ENCODE results near the gene FAM76A.
"Not testable (repeated sequence)": the region's sequence is repeated elsewhere in the genome, so short reads cannot be mapped to it uniquely, and the experiment has no call there.

Gene FAM76A

DNA sequence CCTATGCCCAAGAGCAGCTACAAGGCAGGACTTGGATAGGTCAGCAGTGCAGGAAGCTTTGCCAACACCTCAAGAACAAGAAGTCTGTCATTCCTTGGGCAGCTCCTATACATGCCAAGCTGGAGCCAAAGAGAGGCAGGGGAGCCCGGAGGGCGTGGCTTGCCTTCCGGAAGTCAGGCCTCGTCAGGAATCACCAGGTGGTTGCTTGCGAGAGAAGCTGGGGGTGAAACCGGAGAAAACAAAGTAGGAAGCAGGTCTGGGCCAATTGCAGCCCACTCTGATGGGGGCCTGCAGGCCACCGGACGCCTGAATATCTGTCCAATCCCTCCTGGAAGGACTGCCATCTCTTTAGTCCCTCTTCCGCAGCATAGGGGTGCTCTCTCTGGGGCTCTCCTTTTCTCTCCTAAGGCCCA lies 794 bp upstream of the FAM76A start:
- peak; percentile 15 for DNase-seq (ENCODE audit: low spot score)

DNA sequence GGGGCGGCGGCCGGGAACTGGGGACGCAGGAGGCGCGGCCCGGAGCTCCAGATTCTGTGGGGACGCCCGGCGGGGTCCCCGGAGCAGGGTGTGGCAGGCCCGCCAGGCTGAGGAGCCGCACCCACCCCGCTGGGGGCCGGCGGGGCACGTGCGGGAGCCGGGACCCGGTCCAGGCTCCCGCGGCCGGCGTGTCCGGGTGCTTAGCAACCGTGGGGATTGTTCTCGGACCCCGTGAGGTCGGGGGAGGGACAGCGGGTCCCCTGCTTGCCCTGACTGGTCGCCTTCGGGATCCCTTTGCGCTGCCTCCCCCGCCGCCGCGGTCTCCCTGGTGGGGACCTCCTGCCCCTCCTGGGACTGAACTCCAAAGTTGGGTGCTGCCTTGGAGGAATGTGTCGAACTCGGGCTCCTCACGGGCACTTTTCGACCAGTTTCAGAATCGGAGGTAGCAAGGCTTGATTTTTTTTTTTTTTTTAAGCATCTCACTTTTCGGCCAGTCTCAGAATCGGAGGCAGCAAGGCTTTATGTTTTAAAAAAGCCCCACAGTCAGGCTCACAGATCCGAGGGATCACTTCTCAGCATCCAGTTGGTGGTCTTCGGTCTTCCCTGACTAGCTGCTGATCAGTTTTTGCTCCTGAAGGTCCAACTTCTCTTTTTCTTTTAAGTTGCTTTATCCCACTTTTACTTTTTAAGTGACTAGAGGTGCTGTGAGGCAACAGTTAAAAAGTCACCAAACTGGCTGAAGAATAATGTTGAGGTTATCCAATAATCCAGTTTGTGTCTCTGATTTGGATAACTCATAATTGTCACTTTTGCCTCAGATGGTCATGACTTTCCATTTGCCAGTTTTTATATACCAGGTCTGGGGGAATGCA lies 648 bp downstream of the FAM76A start:
- peak; percentile 69 for DNase-seq (ENCODE audit: low spot score)

DNA sequence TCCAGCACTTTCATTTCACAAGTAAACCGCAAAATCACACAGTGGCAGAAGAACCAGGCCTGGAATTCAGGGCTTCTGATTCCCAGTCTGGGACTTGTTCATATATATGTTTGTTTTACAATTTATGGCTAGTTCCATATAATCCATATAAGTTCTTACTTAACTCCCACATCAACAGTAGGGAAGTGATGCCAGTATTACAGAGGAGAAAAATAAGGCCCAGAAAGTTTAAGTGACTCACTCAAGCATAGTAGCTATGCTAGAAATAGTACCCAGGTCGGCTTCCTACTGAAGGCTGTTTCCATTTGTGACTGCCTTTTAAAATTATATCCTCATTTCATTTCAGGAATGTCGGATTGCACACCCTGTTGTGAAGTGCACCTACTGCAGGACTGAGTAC lies 1.4 kb downstream of the FAM76A start:
- peak; percentile 23 for DNase-seq (ENCODE audit: low spot score)

DNA sequence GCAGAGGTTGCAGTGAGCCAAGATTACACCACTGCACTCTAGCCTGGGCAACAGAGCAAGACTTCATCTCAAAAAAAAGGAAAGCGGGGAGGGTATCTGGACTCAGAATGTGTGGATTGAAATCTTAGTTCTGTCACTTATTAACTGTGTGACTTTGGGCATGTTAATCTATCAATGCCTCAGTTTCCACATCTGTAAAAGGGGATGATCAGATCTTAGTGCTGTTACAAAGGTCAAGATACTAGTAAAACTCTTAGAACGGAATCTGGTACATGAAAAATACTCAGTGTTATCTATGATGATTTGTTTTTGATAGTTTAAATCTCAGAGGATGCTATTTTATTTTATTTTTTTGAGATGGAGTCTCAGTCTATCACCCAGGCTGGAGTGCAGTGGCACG lies 10.5 kb downstream of the FAM76A start:
- no peak for DNase-seq (ENCODE audit: low spot score)

DNA sequence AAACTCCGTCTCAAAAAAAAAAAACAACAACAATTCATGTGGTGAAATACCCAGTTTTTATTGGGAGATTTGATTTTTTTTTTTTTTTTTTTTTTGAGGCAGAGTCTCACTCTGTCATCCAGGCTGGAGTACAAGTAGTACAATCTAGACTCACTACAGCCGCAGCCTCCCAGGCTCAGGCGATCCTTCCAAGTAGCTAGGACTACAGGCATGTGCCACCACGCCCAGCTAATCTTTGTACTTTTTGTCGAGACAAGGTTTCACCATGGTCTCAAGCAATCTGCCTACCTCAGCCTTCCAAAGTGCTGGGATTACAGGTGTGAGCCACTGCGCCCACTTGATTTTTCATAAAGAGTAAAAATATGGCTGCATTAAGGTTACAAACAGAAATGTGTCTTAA lies 15.4 kb downstream of the FAM76A start:
- no peak for DNase-seq (ENCODE audit: low spot score)

DNA sequence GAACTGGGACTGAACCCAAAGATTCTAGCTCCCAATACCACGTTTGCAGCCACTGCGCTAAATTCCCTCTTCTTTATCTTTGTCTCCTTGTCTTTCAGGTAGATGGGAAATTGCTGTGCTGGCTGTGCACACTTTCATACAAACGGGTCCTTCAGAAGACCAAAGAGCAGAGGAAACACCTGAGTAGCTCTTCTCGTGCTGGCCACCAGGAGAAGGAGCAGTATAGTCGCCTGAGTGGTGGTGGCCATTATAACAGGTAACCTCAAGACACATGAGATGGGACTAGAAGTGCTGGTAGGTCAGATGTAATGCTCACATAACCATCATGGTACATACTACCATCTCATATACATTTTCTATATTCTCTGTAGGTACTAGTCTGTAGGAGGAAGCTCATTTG lies 18.8 kb downstream of the FAM76A start:
- no peak for DNase-seq (ENCODE audit: low spot score)

DNA sequence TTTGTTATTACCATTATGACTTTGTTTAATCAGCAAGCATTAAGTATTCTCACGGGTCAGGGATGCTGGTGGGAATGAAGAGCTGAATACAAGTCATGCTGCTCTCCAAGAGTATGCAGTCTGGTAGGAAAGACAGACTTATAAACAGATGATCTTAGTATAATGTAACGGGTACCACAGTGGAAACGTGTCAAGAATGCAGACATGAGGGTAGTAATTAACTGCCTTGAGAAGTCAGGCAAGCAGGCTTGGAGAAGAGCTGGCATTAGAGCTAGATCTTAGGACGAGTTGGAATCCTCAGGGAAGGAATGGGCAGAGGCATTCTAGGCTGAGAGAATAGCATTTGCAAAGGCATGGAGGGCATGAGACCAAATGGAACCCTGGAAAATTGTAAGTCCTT lies 19.7 kb downstream of the FAM76A start:
- DNase-seq (ENCODE audit: low spot score): no peak

DNA sequence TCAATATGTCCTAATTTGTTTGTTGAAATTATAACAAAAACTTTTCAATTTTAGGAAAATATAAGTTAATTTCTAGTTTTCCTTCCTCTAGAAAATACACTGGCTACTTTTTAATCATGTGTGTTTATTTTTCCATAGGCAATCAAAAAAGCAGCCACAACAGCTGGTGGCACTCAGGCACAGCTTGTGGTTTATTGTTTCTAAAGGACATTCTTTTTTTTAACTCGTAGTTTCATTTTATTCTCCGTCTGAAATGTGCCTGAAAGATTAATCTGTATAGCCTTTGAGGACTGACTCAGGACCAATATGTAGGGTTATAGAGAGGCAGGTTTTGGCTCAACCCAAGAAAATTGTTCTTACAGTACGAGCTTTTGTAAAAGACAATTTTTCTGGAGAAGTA lies 26.6 kb downstream of the FAM76A start:
- DNase-seq (ENCODE audit: low spot score): peak; percentile 33

DNA sequence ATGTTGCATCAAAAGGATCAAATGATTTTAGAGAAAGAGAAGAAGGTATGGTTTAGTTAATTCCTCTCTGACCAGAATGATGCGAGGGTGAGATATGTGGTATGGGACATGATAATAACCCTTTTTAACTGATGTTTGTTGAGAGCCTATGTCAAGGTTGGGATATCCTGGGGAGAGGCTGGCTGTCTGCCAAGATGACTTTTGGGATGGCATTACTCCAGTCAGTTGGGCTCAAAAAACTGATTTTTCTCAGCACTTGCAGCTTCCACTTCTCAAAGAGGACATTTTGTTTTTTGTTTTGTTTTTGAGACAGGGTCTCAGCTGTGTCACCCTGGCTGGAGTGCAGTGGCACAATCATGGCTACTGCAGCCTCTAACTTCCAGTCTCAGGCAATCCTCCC lies 29.5 kb downstream of the FAM76A start:
- DNase-seq (ENCODE audit: low spot score): no peak

DNA sequence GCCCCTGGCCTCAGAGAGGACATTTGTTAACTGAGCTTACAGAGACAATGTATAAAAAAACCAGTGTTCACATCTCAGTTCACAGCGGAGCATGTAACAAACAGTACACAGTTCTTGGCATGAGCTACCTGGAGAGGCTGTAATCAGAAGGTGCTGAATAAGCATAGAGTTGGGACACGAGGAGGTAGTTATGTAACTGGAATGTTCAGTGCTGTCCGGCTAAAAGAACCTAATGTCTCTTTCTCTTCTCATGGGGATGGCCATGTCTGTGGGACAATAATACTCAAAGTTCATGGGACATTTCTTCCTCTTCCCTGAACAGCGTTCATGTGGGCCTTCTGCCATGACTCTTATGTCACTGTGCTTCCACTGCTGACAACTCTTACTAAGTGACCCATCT lies 30.1 kb downstream of the FAM76A start:
- no peak for DNase-seq (ENCODE audit: low spot score)

DNA sequence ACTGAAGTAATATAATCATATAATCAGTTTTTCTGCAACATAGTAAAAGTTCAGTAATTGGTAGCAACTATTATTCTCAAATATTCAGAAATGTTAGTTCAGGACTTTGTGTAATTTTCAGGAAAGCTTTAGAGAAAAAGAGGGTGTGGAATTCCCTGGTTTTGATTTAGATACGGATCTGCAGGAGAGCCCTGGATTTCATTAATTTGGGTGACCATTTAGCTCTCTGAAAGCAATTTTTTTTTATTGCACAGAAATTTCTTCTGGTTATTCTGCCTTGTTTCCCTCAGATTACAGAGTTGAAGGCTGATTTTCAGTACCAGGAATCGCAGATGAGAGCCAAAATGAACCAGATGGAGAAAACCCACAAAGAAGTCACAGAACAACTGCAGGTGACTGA lies 33.5 kb downstream of the FAM76A start:
- DNase-seq (ENCODE audit: low spot score): no peak

DNA sequence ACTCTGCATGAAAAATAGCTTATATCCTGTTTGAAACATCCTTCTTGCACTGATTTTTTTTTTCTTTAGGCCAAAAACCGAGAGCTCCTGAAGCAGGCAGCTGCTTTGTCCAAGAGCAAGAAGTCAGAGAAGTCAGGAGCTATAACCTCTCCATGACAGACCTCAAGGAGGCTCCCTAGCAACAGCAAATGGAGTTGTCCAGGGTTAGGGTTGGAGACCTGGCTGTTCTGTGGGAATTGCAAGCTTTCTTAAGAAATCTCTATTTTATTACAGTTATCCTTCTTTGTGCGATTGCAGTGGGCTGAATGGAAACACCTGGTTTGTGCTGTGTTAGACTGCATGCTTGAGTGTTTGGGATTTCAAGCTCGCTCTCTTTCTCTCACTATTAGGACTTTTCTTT lies 34.7 kb downstream of the FAM76A start:
- no peak for DNase-seq (ENCODE audit: low spot score)

DNA sequence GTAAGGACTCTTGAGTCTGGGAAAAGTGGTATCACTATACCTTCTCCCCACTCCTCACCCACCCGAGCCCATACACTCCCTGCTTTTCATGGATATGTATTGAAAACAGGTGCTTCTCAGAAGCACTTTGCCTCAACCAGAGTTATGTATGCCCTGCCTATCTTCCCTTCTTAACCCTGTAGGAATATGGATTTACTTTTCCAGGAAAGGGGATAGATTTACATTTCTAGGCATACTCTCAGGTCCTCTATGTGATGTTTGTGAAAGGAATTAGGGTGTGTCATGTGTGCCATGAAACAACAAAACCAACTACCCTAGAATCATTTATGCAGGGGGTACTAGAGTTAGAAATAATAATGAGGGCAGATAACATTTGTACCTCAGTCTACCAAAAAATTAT lies 36.3 kb downstream of the FAM76A start:
- no peak for DNase-seq (ENCODE audit: low spot score)

DNA sequence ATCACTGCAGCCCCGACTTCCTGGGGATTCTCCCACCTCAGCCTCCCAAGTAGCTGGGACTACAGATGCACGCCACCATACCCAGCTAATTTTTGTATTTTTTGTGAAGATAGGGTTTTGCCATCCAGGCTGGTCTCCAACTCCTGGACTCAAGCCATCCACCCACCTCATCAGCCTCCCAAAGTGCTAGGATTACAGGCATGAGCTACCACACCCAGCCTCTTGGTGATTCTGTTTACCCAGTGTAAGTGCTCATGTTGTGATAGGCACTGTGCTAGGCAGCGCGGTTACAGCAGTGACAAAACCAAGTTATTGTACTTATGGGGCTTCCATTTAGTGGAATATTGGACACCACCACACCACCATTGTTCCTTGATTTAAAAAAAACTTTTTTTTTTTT lies 37.6 kb downstream of the FAM76A start:
- DNase-seq (ENCODE audit: low spot score): no peak

DNA sequence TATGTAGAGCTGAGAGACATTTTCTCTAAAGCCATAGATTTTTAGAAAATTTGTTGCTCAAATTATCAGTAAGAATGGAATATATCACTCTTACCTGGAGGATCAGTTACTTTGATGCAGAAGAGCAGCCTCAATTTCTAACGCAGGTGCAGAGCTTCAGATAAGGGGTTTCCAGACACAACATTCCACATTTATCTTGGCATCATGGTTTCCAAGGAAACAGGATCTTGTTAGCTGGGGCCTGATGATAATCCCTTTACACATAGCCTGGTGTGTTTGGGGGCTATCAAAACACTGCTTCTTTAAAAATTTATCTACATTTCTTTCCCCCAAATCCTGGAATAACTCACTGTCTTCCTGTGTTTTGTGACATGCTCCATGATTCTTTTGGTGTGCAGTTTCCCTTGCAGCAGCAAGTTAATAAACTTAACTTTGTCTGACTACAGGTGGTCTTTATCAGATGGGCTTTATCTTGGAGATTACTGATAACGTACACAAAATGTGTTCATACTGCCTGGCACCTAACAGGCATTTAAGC lies 44.6 kb downstream of the FAM76A start:
- DNase-seq (ENCODE audit: low spot score): no peak

DNA sequence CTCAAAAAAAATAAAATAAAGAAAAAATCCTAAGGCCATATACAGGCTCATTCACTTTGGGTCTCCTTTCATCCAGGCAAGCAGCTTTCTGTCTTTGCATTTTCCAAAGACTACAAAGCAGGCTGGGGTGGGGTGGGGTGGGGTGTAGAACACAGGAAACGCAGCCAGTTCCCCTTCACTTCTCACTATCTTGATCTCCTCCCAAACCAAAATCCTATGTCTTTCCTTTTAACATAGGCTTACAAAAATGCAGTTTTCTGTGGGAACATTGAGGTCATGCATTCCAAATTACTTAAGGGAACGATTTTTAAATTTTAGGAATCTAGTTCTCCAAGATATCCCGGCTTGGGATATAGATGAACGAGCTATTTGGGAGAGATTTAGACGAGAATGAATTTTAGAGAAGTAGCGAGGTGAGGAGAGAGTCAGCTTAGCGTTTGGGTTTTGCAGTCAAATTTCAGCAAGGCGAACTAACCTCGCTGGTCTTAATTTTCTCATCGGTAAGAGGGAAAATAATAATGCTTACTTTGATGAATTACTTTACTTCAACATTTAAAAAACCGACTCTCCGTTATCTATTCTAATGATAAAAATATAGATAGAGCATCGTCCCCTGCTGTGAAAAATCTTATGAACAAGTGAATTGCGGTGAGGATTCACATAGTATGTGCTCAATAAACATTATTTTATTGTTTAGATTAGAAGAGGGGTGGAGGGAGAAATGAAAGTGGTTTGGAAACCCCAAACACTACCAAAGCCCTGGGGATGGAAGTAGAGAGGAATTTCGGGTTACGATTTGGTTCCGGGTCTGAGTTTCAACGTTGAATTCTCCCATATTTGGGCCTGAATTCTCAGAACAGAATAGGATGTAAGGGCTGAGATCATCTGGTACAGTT lies 46.5 kb downstream of the FAM76A start:
- peak; percentile 10 for DNase-seq (ENCODE audit: low spot score)

DNA sequence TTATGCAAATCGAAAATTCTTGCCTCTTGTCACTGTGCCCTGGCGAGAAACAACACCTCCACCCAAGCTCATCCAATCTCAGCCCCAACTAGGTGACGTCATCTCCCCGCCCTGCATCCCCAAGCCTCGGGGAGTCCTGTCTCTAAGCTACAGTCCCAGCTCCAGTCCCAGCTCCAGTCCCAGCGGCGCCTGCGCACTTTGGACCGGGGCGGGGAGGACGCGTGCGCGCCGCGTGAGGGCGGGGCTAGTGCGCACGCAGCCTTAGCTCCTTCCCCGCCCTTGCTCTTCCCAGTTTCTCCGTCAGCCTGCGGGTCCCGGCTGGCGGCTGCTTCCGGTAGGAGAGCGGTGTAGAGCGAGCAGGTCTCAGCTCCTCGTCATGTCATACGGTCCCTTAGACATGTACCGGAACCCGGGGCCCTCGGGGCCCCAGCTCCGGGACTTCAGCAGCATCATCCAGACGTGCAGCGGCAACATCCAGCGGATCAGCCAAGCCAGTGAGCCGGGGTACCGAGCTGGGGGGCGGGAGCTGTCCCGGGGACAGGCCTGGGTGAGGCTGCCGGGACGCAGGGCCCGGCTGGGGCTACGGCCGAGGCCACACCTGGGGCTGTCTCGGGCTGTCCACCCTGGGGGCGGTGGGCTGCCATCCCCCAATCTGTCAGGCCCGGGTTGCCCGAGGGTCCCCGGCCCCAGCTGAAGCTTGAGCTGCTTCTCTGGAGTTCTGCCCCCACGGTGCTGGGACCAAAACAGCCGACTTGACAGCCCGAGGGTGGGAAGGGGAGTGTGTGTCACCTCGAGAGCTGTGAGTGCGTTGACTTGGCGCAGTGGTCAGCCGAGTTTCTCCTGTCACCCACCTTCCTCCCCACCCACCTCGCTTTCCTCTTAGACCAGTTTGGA lies 47.4 kb downstream of the FAM76A start, which contains the start of gene STX12:
Gene STX12, plus strand, starts transcription at position 288 of the 894 bp plus-strand sequence. Its CDS starts 89 bp downstream, at position 377.
- peak; percentile 100 for DNase-seq (ENCODE audit: low spot score)

DNA sequence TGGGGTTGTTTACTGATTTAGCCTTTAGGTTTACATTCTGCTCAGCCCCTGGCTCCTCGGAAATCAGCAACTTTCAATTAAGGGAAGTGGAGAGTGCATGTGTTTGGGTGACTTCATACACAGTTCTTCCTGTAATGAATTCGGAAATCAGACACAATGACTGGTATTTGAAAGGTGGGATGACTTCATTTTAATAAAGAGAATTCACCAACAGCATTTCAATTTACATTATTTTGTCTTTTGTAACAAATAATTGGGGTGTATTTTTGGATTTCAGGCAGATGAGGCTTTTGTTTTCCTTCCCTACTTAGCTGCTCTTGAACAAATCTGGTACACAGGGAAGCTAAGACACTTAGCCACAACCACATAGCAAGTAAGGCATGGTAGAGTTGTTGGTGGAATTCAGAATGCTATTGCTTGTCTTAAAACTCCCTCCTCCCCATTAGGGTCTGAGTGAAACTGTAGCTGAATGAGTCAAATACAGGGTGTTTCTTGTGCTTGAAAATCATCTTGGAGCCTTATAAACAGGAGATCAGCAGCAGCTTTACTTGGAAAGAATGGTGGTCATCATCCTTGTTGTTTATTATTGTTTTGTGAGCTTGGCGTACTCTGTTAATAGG lies 48.2 kb downstream of the FAM76A start:
- peak; percentile 74 for DNase-seq (ENCODE audit: low spot score)

DNA sequence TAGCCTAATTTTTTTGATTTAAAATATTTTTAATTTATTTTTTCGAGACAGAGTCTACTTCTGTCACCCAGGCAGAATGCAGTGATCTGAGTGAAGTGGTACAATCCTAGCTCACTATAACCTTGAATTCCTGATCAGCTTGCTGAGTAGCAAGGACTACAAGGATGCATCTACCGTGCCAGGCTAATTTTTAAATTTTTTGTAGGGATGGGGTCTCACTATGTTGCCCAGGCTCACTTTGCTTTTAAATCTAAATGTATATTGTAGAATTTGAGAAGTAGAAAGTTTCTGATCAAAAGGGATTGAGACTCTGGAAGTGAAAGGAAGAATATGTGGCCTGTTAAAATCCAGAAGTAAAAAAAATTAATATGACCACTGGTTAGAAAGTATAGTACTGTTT lies 48.9 kb downstream of the FAM76A start:
- no peak for DNase-seq (ENCODE audit: low spot score)

DNA sequence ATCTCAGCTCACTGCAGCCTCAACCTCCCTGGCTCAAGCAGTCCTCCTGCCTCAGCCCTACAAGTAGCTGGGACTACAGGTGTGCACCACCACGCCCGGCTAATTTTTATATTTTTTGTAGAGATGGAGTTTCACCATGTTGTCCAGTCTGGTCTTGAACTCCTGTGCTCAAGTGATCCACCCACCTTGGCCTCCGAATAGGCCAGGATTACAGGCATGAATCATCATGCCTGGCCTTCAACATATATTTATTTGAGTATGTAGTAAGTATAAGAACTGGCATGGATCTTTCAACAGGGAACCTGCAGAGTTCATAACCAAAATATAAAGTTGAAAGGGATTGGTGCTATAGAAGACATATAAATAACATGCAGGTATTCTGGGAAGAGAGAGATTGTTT lies 49.6 kb downstream of the FAM76A start:
- DNase-seq (ENCODE audit: low spot score): not testable (repeated sequence)

DNA sequence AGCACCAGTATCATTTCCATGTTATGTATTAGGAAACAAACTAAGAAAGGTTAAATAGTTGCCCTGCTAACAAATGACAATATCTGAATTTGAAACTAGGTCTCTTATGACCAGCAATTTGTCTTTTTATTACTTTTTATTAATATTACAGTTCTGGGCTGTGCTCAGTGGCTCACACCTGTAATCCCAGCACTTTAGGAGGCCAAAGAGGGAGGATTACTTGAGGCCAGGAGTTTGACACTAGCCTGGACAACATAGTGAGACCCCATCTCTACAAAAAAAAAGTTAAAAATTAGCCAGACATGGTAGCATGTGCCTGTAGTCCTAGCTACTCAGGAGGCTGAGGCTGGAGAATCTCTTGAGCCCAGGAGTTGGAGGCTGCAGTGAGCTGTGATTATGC lies 50.5 kb downstream of the FAM76A start:
- DNase-seq (ENCODE audit: low spot score): not testable (repeated sequence)
